ENCODE measurements around the gene GPR45. TPM values are rescaled to one million over a fixed set of nuclear protein-coding genes. Genes with fewer than 3 reads are reported as not detected.

Gene GPR45
- total and polyA plus RNA-seq, 2 experiments from 2014 or later: 0.21 to 0.26 TPM

- Histone ChIP-seq H3K4me3 (no peak overlapping the region), H3F3A (replicated peaks; ENCODE audit: low read depth) (no peaks in the 10 kb centered on the region), H3K36me3 (ENCODE audit: insufficient read depth) (no peaks in the 10 kb centered on the region), H4K20me1 (replicated peaks; ENCODE audit: insufficient read depth) (no peaks in the 10 kb centered on the region), H3K27ac (ENCODE audit: low read depth) (no peak overlapping the region), H3K79me2 (replicated peaks; ENCODE audit: insufficient read depth) (no peaks in the 10 kb centered on the region), H3K27me3 (ENCODE audit: insufficient read depth) (no peaks in the 10 kb centered on the region), H3K4me2 (no peak overlapping the region), H2AFZ (no peak overlapping the region), H3K9me2 (ENCODE audit: insufficient read depth) (no peaks in the 10 kb centered on the region; the same call in 1 of the 2 replicates), H3K4me1 (ENCODE audit: insufficient read depth) (no peaks in the 10 kb centered on the region)
- no peak overlapping the region for H3K27ac Mint-ChIP-seq
- no peaks in the 10 kb centered on the region; the same call in 2 of the 3 replicates for H3K4me1 Mint-ChIP-seq
- H3K36me3 Mint-ChIP-seq (ENCODE audit: low read depth): peaks cover 9% of the 10 kb centered on the region; the same call in 2 of the 3 replicates
- H3K27me3 Mint-ChIP-seq (ENCODE audit: insufficient read depth, low read depth, poor library complexity): peaks cover 6% of the 10 kb centered on the region
- H3K4me3 Mint-ChIP-seq: no peak overlapping the region
- H3K9me3 Mint-ChIP-seq: peaks cover 15% of the 10 kb centered on the region
- no peak for TF ChIP-seq STAT1 (IDR thresholded peaks at IDR 0.05; ENCODE audit: unreplicated experiment)
- TF ChIP-seq POLR2AphosphoS5 (IDR thresholded peaks at IDR 0.05; ENCODE audit: low read depth): no peak
- TF ChIP-seq JUNB (IDR thresholded peaks at IDR 0.05; ENCODE audit: unreplicated experiment): no peak
- TF ChIP-seq EZH2phosphoT487 (IDR thresholded peaks at IDR 0.05; ENCODE audit: unreplicated experiment): no peak
- no peak for TF ChIP-seq ETS1 (IDR thresholded peaks at IDR 0.05)
- TF ChIP-seq ZNF462 (CRISPR knock-in tag; IDR thresholded peaks at IDR 0.05): no peak
- no peak for TF ChIP-seq NANOG (IDR thresholded peaks at IDR 0.05; ENCODE audit: borderline replicate concordance)
- no peak for TF ChIP-seq ZNF114 (CRISPR knock-in tag; IDR thresholded peaks at IDR 0.05)
- no peak for TF ChIP-seq EZH2 (IDR thresholded peaks at IDR 0.05; ENCODE audit: low read depth, unreplicated experiment)
- no peak for TF ChIP-seq CTCF (conservative IDR thresholded peaks at IDR 0.05; ENCODE audit: low read depth in 2 of 2)
- no peak for TF ChIP-seq ZNF331 (CRISPR knock-in tag; IDR thresholded peaks at IDR 0.05; ENCODE audit: low read depth)
- no peak for TF ChIP-seq CREB1 (CRISPR knock-in tag; IDR thresholded peaks at IDR 0.05; ENCODE audit: low read depth)
- TF ChIP-seq REST (IDR thresholded peaks at IDR 0.05; ENCODE audit: unreplicated experiment): no peak
- no peak for DNase-seq (ENCODE audit: low spot score)
- ATAC-seq: no peak
Observed at GRCh38 chr2:105249891-105250290, 8.3 kb downstream of the GPR45 start.

Measured in GM23338 (cell line).